GM19455 (cell line): Measurements from ENCODE around the gene TRIM32.
"Not testable (repeated sequence)": the region's sequence is repeated elsewhere in the genome, so short reads cannot be mapped to it uniquely, and the experiment has no call there.

Experiments used
- ATAC-seq: cut with Tn5 transposase; IDR thresholded peaks from one replicate; pipeline ENCODE4 v1.9.1; 2021; ENCODE audit not compliant: unreplicated experiment

The TRIM32 gene

DNA sequence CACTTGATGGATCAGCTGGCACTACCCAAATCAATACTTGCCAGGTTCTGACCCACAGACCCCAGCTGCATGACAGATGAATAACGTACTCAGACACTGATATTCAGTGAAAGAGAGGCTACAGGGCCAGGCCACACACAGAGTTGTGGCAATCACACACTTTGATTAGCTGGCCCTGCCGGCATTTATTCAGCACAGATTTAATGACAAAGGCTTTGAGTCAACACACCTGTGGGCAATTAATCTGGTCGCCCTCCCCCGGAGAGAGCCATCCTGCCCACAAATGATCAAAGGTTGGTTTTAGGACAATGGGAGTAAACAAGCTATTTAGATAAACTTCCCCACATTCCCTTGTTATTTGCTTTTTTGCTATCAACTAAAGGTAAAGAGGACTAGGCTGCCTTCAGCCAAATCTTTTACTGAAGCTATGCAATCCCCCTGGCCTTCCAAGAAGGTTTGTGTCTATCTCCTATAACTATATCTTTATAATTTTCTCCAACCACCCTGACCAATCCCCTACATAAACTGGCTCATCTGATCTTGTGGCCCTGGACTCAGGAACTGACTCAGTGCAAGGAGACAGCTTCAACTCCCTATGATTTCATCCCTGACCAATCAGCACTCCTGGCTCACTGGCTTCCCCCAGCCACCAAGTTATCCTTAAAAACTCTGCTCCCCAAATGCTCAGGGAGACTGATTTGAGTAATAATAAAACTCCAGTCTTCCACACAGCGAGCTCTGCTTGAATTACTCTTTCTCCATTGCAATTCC, 12.7 kb upstream of the TRIM32 start:
- no peak for ATAC-seq

DNA sequence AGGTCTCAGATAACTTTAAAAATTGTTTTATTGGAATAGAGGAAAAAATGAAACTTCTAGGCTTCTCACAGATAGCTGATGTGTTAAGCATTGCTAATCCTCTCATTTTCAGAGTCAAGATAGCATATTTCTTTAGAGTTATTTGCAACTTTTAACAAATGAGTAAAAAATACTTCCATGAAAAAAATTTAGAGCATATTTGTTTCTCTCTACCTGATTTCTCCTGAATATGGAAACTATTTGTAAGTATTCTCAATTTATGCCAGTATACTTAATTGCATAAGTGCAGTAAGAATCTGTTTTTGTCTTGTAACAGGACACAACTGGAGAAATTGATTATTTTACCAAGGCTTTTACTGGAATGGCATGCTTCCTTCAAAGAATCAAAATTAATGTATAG, 3.6 kb upstream of the TRIM32 start:
- ATAC-seq: no peak

DNA sequence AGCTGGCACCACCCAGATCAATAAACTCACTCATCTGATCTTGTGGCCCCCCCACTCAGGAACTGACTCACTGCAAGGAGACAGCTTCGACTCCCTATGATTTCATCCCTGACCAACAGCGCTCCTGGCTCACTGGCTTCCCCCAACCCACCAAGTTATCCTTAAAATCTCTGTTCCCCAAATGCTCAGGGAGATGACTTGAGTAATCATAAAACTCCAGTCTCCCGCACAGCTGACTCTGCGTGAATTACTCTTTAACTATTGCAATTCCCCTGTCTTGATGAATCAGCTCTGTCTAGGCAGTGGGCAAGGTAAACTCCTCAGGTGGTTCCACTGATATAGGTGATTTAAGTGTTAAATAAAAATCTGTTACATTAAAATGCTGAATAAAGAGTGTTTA, 1.9 kb upstream of the TRIM32 start:
- no peak for ATAC-seq

DNA sequence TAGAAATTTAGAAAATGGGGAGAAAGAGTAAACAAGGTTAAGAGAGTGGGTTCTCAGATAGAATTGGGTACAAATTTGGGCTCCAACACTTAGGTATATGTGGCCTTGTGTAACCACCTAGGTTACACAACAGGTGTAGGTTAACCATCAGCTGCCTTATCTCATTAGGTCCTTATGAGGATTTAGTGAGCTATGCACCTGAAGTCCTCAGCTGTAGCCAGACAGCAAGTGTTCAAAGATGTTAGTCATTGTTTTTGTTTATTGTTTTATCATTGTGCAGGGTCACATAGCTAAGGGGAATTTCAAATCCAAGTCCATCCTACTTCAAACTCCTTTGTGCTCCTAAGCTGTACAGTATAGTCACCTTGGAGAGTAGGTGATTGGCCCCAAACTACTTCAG, 970 bp upstream of the TRIM32 start:
- ATAC-seq: no peak

DNA sequence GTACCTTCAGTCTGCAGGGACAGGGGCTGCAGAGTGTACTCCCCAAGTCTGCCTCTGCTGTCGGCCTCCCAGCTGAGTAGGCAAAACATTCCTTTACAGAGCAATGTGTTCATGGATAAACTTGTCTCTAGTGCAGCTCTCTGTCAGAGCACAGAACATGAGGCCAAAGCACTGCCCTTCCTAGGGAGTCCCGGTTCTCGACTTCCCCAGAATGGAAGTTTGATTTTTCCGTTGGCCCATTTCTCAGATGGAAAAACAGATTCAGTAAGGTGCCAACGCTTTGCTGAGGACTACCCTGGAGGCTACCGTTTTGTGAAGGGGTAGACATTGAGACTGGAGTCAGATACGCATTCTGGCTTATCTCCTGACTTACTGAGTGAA, 422 bp upstream of the TRIM32 start:
- peak; percentile 46 for ATAC-seq

DNA sequence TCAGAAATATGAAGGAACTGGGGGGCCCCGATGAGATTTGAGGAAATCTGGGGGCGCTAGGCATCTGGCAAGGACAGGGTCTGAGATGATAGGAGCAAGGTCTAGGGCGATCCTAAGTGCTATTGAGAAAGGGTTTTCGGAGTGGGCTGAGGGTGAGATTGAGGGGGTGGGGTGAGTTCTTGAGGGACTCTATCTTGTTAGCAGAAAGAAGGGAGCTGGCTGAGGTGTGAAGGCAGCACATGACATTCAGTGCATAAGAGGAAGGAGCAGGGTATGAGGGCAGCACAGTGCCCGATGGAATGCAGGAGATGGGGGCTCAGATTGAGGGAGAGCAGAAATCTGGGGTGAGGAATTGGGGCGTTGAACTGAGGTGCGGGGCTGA, 640 bp downstream of the TRIM32 start:
- ATAC-seq: no peak

DNA sequence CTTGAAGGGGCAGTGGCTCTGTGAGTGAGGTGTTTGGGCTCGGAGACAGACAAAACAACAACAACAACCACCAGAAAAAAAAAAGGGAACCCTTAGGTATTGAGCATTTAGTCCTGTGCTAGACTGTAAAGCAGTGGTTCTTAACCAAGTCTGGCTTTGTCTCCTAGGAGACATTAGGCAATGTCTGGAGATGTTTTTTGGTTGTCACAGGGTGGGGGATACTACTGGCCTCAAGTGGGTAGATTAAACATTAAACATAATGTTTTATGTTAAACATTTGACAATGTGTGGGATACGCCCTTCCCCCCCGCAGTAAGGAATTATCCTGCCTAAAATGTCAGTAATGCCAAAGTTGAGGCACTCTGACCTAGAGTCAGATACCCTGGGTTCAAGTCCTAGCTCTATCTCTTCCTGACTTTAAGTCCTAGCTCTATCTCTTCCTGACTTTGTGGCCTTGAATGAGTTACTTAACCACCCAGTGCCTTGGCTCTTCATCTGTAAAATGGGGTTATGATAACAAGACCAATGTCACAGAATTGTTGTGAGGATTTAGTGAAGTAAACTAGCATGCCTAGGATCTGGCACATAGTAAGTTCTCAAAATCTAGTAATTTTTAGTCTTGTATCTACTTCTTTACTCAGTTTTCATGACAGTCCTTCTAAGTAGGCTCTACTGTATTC, 1.8 kb downstream of the TRIM32 start:
- ATAC-seq: no peak

DNA sequence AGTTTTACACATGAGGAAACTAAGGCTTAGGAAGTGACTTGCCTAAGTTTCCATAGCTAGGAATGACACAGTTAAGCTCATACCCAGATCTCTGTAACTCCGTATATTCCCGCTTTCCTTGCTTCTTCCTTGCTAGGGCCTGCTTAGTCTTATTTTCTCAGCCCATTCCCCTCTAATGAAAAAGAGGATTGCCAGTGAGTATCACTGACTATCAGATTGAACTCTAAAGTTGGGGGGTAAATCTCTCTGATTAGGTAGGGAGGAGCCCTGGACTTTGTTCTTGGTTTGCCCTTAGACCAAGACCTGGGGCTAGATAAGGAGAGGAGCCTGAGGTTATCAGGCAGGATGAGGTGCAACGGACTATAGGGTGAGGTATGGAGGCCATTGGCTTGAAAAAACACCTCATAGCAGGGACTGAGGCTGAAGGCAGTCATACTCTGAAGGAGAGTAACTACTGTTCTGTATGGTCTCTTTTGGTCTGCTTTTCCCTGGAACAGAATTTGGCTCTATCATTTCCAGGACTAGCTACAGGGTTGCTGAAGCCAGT, 2.5 kb downstream of the TRIM32 start:
- ATAC-seq: no peak

DNA sequence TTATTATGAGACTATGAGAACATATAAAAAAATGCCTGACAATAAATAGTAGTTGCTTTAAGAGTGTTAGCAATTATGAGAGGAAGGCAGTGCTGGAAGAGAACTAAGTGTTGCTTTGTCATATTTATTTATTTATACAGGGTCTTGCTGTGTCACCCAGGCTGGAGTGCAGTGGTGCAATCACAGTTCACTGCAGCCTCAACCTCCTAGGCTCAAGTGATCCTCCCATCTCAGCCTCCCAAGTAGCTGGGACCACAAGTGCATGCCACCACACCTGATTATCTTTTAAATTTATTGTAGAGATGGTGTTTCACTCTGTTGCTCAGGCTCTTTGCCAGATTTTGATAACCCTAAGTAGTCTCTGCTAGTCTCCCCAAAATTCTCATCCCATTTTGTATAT, 3.7 kb downstream of the TRIM32 start:
- not testable (repeated sequence) for ATAC-seq

DNA sequence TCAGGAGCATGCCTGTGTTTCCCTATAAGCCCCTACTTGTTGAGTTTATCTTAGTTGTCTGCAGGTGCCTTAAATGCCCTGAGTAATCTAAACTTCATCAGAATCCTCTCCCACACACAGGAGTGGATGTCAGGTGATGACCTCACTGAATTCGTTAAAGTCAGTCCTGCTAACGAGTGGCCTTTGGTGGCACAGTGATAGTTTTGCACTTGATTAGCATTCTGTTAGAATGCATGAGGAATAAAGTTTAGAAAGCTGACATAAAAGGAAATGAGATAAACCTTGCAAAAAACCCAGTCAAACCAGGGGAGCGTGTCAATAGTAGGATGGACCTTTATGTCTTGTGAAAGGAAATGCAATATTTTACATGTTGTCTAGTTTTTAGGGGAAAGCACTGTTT, 4.5 kb downstream of the TRIM32 start:
- ATAC-seq: no peak

DNA sequence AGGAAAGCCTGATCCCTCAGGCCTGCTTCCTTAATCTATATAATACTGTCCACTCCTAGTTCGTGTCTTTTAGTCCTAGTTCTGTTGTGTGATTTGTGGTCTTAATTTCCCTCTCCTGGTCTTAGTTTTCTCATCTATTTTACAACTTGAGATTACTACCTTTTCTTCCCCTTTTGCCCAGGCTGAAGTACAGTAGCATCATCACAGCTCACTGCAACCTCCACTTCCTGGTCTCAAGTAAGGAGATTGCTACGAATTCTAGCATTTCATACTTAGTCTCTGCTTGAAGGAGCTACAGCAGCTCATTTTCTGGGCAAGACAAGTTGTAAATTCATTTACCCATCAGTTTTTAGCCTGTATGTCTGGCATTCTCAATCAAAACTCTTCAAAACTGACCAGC, 5.5 kb downstream of the TRIM32 start:
- ATAC-seq: no peak

DNA sequence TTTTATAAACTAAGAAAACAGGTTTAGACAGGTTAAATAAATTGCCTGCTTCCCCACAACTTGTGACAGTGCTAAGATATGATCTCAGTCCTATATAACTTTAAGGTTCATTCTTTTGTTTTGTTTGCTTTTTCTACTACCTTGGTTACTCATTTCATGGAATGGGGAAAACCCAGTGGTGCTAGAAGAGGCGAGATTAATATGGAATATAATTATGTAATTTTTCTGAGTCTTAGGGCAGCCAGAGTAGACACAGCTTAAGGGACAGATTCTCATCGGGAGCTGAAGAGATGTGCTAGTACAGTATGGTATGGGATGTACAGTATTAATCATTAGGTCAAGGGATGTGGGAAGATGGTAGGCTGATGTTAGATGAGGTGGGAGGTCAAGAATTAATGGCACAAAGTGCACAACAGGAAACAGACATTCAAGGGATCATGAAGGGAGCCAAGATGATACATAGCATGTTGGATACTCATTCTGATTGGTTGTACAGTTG, 6.2 kb downstream of the TRIM32 start:
- ATAC-seq: no peak

DNA sequence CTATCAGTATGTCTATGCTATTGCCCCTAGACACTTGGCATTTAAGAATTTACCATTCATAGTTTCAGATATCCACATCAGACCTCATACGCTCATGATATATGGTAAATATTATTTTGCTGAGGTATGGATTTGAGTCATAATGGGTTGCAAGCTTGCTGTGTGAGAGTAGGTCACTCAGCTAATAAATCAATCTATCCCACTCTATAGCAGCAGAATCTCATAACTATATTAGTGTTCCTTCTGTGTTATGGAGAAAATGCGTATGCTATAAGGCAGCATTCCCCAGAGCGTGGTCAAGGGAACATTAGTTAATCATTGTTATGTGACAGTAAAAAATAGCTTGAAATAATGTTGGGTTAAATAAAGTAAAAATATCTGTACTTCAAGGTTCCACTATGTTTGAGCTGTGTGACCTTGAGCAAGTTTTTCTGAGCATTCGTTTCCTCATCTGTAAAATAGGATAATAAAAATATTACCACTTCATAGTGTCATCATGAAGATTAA, 7.7 kb downstream of the TRIM32 start:
- no peak for ATAC-seq

DNA sequence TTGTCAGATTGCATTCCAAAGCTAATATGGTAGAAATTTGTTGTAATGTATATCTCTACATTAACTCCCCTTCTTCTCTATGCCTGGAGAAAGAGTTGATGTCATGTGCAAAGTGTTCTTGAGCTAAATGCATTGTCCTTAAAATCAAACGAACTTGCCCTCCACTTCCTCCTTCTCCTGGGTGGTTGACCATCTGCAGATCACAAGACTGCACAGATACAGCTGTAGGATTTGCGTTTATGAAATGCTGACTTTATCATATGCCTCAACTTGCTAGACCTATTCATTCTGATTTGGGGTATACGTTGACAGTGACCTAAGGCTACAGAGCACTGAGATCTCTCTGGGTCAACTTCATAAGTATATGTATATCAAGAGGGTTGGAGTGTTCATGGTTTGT, 8.3 kb downstream of the TRIM32 start:
- no peak for ATAC-seq

DNA sequence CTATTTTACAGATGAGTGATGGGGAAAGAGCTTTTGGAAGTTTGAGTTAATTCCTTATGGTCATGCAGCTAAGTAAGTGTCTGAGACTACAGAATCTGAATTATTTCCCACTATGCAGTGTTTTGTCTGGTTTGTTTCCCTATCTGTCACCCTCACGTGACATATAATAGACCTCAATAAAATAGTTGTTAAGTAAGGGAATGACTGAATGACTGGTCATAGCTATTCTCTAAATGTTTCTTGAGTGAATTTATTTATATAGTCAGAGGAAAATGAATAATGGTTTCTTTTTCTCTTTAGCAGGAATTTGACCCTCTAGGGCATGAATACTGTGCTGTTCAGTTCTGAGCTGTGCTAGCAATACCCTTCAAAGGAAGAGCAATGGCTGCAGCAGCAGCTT, 10.3 kb downstream of the TRIM32 start:
- no peak for ATAC-seq

DNA sequence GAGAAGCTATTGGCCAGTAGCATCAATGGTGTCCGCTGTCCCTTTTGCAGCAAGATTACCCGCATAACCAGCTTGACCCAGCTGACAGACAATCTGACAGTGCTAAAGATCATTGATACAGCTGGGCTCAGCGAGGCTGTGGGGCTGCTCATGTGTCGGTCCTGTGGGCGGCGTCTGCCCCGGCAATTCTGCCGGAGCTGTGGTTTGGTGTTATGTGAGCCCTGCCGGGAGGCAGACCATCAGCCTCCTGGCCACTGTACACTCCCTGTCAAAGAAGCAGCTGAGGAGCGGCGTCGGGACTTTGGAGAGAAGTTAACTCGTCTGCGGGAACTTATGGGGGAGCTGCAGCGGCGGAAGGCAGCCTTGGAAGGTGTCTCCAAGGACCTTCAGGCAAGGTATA, 10.8 kb downstream of the TRIM32 start:
- ATAC-seq: no peak

DNA sequence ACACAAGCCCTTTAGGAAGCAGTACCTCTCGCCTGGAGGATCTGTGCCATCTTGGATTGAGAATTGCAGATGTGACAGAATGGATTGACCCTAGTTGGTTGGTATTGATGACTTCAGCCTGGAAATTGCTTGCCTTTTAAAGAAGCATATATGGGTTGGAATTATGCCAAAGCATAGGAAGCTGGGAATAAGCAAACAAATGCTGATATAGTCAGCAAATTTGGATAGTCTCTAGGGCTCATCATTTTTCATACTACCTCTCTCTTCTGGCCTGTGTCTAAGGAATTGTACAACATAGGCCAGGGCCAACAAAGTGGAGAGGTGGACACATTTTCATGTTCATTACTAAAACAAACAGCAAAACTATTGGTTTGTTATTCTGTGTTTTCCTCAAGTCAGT, 13.2 kb downstream of the TRIM32 start:
- no peak for ATAC-seq

DNA sequence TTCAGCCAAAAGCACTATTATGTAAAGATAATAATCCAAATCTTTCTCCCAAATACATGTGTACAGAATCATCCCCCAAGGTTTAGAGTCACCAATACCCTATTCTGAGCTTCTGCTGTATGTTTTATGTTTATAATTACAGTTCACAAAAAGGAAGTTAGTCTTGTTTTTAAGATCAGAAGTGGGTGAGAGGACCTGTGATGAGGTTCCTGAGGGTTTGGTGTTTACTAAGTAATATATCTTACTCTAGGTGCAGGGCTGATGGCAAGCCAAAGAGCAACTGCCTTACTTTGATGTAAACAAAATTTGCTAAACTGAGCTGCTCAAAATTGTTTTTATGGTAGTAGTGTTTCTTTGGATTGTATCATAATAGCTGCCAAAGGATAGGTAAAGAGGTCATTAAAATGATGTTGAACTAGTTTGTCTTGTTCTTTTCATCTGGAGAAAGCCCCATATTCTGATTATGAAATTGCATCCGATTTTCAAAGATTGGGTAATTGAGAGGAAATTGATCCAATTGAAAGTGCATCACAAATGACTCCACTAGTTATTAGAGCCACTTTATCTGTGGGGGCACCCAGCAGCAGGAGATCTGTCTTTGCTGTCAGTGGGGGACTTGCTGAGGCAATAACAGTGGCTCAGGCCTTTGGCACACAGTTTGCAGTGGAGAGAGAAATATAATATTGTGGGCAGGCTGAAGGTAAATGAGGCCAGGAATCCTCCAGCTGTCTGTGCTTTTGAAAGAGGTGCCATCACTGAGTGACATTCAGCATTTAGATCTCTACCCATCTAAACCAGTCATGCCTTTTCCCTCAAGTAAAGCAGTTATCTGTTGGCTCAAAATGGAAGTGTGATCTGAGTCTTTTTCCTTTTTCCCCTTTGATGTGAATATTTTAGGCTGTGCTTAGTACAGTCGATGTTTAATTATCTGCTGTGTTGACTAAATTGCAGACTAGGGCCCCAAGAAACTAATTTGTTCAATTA, 14.1 kb downstream of the TRIM32 start:
- ATAC-seq: no peak

DNA sequence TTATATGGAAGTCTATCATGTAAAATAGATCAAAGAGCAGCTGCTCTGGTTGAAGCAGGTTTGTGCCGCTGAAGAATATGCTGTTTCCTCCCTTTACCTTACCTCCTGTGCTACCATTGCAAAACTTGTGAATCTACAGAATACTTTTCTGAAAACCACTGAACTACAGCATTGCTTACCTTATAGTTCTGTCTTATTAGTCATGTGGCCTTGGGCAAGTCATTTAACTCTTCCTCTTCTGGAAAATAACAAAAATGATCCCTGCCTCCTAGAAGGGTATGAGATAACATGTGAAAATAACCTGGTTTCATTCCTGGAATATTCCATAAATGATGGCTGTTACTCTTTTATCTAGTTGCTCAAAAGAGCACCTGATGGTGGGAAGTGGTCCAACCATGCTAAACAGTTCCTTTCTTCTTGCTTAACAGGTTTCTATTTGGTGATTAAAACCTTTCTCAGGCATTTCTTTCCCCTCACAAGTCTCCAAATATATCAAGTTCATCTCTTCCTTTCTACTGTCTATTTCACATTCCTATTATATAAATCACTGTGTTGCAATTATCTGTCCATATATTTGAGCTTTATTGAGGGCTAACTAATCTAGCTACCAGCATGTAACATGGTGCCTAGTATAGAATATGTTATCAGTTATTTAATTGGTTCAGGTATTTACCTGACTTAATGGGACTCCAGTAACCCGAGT, 15.0 kb downstream of the TRIM32 start:
- ATAC-seq: no peak

DNA sequence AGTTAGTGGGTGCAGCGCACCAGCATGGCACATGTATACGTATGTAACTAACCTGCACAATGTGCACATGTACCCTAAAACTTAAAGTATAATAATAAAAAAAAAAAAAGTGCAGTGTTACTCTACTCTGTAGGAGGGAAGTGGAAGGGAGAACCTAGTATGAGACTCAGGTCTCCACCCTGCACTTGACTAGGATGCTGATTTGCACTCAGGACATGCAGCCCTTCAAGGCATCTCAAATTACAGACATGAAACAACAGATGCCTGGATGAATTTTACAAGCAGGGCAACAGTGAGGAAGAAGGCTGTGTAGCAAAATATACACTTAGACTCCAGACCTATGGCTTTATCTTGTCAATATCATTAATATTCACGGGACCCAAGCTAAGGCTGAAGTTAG, 16.5 kb downstream of the TRIM32 start:
- no peak for ATAC-seq
